SKM-1 treated with dmso at 0.1 percent for 144 hours (cell line): ENCODE results near the gene B4GALNT3.
"Not testable (repeated sequence)": the region's sequence is repeated elsewhere in the genome, so short reads cannot be mapped to it uniquely, and the experiment has no call there.

Experiments used
- DNase-seq: peaks from one replicate; lab custom pipeline; 2025; ENCODE audit not compliant: unreplicated experiment; lab: John Stamatoyannopoulos, UW

B4GALNT3 gene

DNA sequence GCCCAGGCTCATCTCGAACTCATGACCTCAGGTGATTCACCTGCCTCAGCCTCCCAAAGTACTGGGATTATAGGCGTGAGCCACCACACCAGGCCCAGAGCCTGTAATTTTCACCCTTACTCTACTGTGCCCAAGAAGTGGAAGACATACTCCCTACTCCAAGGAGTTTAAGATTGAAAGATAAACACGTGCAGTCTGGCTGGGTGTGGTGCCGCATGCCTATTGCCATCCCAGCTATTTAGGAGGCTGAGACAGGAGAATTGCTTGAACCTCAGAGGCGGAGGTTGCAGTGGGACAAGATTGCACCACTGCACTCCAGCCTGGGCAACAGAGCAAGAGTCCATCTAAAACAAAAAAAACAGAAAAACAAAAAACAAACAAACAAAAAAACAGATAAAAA is 113.5 kb downstream of the B4GALNT3 start:
- no peak for DNase-seq

DNA sequence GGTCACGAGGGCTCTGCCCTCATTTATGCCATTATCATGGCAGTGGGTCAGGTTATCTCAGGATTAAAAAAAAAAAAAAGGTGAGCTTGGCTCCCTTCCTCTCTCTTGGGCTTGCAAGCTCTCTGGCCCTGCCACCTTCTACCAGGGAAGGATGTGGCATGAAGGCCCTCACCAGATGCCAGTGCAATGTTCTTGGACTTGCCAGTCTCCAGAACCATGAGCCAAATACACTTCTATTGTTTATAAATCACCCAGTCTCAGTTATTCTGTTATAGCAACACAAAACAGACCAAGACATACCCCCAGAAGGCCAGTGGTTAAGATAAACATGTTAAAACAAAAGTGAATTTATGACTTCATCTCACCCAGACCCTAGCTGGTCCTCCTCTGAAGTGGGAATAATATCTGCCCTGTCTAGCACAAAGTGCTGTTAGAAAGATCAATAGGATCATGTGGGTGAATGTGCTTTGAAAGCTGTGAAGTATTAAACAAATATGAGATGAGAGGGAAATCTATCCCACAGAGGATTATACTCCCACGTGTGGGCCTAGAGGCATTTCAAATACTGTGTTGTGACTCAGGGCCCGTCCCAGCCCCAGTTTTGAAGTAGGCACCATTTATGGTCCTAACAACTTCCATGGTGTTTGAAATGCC is 114.9 kb downstream of the B4GALNT3 start:
- no peak for DNase-seq

DNA sequence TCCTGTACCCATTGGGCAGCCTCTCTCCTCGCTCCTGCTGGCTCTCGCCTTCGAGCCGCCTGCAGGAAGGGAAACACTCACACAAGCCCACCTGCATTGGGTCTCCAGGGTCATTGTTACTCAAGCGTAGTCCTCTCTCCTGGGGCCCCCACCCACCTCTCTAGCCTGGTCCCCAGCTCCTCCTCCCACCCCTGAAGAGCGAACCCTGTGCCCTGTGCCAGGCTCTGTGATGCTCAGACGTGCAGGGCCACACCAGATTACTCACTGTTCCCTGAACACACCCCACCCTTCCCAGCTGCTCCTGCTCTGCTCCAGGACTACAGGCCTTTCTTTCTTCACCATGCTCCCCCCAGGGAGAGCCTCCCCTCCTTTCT is 115.4 kb downstream of the B4GALNT3 start:
- DNase-seq, result no peak

DNA sequence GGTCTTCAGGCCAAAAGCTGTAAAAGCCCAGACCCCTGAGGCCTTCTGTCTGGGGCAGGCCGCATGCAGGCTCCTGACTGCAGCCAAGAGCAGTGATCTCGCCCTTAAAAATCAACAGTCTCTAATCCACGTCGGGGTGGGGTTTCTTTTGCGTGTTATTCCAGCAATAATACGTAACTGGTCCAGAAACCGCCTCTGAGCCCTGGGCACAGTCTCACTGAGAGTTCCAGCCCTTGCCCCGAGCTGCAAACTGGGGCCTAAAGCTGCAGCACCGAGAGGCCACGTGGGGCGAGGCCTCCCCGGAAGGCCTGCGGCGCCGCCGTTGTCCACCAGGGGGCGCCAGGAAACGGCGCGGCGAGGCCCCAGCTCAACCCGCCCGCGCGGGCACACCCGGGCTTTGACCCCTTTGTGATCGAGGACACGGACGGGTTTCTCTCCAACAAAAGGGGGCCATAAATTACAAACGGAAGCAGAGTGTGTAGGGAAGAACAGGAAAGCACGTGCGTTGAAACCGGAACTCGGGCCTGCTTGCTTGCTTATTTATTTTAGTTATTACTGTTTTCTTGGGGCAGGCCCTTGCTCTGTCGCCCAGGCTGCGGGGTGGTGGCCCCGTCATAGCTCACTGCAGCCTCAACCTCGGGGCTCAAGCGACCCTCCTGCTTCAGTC is 116.3 kb downstream of the B4GALNT3 start:
- DNase-seq, result peak; percentile 18

DNA sequence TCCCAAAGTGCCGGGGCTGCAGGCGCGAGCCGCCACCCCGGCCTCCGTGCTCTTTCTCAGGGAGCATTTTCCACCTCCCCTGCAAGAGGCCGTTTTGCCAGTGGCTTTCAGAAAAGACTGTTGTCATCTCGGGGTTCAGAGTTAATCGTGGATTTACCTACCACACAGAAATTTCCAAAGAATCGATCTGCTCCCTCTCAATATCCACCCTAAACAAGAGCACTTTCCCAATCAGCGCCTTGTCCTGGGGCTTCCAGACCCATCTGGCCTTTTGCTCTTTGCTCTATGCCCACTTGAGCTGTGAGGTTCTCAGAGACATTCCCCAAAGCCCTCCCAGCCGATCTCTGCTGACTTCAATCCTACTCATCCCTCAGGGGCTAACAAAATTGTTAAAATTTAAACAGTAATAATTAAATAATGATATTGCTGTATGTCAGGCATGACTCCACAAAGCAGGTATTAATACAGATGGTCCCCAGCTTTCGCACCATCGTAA is 116.9 kb downstream of the B4GALNT3 start:
- DNase-seq, result no peak

DNA sequence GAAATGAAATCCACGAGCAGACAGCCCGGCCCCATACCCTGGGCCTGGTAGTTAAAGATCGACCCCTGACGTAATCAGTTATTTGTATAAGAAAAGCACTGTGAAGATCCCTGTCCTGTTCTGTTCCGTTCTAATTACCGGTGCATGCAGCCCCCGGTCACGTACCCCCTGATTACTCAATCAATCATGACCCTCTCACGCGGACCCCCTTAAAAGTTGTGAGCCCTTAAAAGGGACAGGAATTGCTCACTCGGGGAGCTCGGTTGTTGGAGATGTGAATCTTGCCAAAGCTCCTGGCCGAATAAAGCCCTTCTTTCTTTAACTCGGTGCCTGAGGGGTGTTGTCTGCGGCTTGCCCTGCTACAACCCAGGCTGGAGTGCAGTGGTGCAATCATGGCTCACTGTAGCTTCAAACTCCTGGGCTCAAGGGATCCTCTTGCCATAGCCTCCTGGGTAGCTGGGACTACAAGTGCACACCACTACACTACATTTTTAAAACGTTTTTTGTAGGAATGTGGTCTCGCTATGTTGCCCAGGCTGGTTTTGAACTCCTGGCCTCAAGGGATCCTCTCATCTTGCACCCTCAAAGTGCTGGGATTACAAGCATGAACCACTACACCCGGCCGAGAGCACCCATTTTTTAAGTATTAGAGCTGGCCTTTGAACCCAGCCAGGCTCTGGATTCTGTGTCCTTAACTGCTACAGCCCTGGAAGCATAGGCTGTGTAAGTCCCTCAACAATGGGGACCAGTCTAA is 118.4 kb downstream of the B4GALNT3 start:
- not testable (repeated sequence) for DNase-seq

DNA sequence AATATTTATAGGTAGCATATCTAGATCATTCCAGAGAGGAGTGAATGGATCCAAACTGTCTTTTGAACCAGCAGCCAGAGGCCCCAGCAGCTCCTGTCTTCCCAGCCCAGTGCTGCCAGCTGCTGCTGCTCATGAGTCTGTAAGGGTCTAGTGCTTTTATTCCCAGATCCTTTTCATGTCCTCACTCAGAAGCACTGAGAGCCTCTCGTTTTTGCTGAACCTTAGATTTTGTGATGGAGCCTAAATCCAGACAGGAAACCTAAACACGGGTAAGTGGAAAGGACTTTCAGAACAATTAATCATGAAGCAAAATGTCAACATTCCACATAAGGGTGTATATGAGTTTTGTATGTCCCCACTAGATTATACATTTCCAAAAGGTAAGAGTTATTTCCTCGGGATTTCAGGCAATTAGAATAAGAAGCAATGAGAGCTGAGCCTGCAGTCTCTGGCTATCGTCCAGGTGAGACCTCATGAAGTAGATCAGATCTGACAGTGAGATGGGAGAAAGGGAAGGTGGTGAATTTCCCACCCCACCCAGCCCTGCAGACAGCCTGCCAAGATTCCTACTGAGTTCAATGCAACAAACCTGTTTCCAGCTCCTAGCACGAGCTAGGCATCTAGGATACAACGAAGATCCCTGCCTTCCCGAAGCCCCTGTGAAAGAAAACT is 119.1 kb downstream of the B4GALNT3 start:
- DNase-seq, result no peak

DNA sequence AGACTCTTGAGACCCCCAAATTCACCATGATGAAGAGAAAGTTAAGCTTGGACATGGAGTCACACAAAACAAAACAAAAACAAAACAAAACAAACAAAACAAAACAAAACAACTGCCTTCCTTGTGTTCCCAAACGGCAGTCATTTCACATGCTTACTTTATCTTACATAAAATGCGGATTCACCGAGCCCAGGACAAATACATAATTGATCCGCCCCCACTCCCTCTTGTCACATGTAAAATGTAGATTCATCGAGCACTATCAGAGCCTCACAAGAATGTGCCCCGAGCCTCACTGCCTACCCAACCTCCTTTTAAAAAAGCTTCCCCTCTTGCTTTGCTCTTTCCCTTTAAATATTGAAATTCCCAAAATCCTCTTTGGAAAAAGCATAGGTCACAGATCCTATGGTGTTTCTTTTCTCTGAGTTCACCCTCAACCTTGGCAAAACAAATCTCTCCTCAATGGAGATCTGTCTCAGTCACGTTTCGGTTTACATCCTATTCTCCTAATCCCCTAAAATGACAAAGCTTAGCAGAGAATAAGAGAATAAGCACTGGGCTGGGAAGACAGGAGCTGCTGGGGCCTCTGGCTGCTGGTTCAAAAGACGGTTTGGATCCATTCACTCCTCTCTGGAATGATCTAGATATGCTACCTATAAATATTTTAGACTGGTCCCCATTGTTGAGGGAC is 119.8 kb downstream of the B4GALNT3 start:
- no peak for DNase-seq

DNA sequence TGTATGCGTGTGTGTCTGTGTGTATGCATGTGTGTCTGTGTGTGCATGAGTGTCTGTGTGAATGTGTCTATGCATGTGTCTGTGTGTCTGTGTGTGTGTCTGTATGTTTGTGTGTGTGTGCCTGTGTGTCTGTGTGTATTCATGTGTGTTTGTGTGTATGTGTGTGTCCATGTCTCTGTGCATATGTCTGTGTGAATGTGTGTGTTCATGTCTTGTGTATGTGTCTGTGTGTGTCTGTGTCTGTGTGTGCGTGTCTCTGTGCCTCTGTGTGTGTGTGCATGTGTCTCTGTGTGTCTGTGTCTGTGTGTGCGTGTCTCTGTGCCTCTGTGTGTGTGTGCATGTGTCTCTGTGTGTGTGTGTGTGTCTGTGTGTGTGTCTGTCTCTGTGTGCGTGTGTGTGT is 121.1 kb downstream of the B4GALNT3 start:
- DNase-seq, result no peak

DNA sequence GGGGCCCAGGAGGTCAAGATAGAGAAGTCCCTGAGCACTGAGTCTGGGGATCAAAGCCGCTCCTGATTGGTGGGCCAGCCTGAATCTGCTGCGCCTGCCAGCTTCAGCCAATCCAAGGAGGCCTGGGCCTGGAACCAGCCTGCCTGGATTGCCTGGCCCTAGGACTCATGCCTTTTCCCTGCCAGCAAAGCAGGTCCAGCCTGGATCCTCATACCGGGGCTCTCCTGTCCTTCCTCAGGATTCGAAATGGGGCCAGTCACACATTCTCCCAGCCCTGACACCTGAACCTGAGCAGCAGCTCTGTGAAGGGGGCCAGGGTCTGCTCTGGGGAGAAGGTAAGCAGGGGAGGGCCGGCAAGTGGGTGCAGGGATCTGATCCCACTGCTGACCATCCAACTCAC is 121.6 kb downstream of the B4GALNT3 start:
- DNase-seq, result no peak

DNA sequence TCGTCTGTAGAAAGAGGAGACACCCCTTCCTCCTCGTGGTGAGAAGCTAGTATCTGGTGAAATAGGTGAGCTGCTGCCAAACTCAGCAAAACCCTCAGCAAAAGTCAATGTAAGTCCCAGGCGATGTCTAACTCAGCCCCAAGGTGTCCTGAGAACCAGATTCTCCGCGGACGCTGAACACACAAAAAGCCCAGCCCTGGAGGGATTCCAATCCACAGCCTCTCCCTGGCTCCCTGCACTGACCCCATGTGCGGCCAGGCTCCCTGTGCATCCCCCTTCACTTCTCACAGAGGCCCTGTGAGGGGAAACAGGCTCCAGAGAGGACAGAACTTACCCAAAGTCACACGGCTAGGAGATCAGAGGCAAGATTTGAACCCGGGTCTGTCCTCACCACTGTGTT is 122.0 kb downstream of the B4GALNT3 start:
- DNase-seq, result no peak

DNA sequence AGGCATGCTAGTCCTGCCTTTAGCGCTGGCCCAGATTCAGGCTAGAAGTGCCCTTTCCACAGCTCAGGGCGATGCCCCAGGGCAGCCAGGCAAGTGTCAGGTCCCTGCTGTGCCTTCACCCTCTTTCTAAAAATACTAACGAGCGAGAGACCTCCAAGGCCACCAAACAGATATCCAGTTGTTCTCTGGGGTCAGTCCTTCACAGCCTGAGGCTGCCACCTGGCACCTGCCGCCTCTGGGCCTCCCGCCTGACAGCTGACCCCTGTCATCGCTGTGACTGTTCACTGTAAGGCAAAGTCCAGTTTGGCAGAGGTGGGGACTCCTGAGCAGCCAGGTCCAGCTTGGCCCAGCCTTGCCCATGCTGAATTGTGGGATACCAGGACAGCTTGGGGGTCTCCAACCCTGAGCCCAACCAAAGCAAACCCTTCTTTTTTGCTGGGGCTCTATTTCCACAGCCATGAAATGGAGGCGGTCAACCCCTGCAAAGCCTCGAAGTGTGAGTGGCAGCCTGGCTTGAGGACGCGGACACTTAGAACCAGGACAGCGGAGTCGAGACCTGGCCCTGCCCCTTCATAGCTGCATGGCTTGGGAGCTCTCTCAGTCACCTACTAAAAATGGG is 123.6 kb downstream of the B4GALNT3 start:
- no peak for DNase-seq

DNA sequence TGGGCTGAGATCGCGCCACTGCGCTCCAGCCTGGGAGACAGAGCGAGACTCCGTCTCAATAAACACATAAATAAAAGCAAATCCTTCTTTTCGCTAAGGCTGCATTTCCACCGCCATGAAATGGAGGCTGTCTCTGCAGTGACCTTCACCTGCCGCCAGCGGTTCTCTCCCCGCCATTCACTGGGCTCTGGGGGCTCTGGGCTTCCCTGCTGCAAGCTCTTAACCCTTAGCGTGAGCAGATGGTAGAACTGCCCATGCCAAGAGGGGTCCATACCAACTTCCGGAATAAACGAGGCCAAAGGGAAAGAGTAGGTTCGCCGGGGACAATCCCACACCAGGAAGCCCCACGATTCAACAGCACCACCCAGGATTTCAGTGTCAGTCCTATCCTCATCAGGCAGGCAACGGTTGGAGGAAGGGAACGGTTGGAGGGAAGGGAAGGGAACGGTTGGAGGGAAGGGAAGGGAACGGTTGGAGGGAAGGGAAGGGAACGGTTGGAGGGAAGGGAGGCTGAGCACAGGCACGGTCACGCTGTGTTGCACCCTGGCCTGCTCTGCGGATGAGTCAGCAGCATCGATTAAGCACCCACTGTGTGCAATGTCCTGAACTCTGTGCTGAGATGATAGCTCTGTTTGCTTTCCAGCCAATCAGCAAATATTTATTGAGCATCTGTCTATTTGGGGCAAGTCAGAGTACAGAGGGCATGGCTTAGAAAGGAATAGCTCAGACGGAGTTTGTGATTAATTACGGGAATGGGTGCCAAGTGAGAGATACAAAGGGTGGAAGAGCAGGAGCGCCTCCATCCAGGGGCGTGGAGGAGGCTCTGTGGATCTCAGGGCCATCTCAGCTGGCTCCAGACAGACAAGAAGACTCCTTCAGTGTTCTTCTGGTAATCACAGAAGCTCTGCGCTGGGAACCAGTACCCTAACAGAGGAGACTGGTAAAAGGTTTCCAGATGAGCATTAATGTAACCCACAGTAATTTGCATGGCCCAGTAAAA is 125.6 kb downstream of the B4GALNT3 start:
- no peak for DNase-seq

DNA sequence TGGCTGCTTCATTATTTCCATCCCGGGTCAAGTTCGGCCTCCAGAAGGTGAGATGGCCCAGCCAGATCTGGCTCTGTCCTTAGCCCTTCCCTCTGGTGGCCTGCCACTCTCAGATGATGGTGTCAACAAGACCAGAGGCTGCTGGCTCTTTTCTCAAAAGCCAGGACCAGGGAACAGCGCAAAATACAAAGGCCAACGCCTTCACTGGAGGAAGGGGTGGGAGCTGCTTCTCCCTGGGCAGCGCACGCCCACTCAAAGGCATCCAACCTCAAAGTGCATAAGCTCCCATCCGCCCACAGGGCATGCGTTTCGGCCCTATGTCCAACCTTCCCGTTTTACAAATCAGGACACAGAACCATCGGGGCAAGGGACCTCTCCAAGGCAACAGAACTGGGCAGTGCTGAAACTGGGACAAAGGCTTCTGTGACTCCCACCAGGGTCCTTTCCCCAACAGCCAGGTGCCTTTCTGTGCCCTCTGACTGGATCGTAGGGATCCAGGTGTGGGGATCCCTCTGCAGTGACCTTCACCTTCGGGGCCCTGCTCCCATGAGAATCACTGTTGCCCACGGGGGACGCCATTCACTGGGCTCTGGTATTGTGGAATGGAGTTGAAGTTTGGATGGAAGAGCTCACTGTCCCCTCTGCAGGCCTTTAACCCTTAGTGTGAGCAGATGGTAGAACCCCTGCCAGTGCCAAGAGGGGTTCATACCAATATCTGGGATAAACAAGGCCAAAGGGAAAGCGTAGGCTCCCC is 126.8 kb downstream of the B4GALNT3 start:
- DNase-seq, result no peak

DNA sequence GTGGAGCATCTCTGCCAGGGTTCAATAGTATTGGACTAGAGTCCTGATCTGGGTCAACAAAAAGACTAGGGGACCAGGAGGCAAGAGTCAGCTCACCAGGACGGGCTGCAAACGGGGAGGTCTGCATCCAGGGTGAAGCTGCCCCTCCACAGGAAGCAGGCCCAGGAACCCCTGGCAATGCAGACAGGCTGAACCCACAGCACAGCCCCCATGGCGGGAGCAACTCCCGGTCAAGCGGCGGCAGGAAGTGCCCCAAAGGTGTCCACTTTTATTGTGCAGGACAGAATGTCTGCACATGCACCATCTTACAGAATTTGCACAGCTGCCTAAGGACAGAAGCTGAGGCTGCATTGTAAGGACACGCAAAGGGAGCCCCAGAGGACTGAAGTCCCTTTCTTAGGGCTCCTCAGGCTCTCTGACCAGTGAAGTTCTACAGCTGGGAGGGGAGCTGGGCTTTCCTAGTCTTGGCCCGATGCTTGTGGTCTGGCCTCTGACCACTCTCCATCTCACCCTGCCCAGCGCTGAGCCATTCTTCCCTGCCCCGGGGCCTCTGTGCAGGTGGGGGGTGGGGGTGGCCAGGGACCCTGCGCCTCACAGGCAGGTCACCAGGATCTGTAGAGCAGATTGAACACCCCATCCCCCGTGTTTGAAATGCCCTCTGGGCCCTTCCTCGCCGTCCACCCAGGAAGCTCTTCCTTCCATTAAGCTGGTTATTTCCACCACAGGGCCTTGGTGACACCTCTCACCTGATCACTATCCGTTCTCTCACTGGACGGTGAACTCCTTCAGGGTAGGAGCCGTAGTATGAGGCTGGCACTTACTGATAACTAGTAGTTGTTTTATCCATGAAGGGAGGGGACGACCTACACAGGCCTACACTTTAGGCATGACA is 127.6 kb downstream of the B4GALNT3 start:
- no peak for DNase-seq

DNA sequence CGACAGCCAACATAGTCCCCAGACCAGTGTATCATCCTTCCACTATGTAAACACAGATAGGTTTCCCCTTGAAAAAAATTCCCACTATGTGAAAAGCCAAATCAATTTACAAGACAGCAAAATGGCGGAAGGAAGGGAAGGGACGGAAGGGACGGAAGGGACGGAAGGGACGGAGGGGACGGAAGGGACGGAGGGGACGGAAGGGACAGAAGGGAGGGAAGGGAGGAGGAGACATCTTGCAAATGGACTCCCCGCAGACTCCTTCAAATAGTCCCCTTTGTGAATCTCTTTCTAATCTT is 128.2 kb downstream of the B4GALNT3 start:
- DNase-seq, result no peak

DNA sequence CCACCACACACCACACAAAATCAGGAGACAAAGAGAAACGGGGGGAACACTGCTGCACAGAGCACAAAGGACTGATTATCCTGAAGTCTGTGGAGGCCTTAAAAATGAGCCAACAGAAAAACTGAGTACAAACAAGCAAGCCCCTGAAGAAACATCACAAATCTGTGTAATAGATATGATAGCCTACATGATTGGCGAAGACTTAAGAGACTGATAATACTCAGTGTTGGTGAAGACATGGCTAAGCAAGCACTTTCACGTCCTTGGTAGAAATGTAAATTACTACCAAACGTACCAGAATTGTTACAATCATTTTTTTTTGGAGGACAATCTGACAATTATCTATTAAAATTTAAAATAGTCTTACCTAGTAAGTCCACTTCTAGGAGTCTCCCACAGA is 128.9 kb downstream of the B4GALNT3 start:
- no peak for DNase-seq

DNA sequence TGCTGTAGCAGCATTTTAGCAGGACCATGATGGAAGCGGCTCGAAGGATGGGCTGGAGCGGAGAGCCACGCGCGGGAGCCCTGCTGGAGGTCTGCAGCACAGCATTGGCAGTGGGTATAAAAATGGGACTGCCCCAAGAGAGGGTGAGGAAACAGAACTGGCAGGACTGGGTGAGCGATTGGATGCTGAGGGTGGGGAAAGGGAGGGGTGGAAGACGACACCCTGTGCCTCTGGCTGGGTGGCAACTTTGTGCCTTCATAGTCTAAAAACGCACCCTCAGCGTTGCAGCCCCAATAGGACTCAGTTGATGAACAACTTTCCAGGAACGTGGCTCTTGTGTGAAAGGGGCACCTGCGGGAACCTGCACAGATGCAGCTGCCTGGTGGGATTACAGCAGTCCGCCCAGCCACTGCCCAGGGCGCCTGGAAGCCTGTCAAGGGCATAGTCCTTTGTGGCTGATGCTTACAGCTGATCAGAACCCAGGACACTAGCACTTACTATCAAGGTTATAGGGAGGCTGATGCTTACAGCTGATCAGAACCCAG is 130.5 kb downstream of the B4GALNT3 start:
- no peak for DNase-seq
